ENCODE measurements around the gene SCGB1C1.
"Not testable (repeated sequence)": the region's sequence is repeated elsewhere in the genome, so short reads cannot be mapped to it uniquely, and the experiment has no call there.

The SCGB1C1 gene

GRCh38 chr11:218815-219593 lies 26.1 kb downstream of the SCGB1C1 start:
- no peak for DNase-seq

- DNase-seq, result not testable (repeated sequence)
Measured at GRCh38 chr11:220641-221215, 27.9 kb downstream of the SCGB1C1 start.

GRCh38 chr11:221539-221938 lies 28.7 kb downstream of the SCGB1C1 start:
- DNase-seq, result no peak

- DNase-seq, result no peak
Measured at GRCh38 chr11:221998-222789, 29.3 kb downstream of the SCGB1C1 start.

- DNase-seq, result no peak
Measured at GRCh38 chr11:223026-223789, 30.3 kb downstream of the SCGB1C1 start.

- no peak for DNase-seq
Measured at GRCh38 chr11:223884-224283, 31.0 kb downstream of the SCGB1C1 start.

- no peak for DNase-seq
Measured at GRCh38 chr11:224424-224823, 31.5 kb downstream of the SCGB1C1 start.

- DNase-seq, result peak; percentile 32 to 38
Measured at GRCh38 chr11:225734-226453, 33.0 kb downstream of the SCGB1C1 start.

- DNase-seq, result no peak
Measured at GRCh38 chr11:227824-228379, 35.0 kb downstream of the SCGB1C1 start.

GRCh38 chr11:230431-230830 lies 37.6 kb downstream of the SCGB1C1 start:
- DNase-seq, result no peak

GRCh38 chr11:232783-233565 lies 40.1 kb downstream of the SCGB1C1 start:
- DNase-seq, result no peak

- no peak for DNase-seq
Measured at GRCh38 chr11:235180-235579, 42.3 kb downstream of the SCGB1C1 start.

- DNase-seq, result no peak
Measured at GRCh38 chr11:235609-235996, 42.7 kb downstream of the SCGB1C1 start.

GRCh38 chr11:235997-236773 lies 43.3 kb downstream of the SCGB1C1 start, which contains the start of gene SIRT3:
Gene SIRT3 (minus strand): TSS chr11:236342. CDS start chr11:236328, 14 bp downstream.
- DNase-seq, result peak; percentile 69 to 77

GRCh38 chr11:236774-237767 lies 44.2 kb downstream of the SCGB1C1 start, which contains the start of gene PSMD13:
Gene PSMD13 (plus strand): TSS chr11:236976. CDS start chr11:237050, 74 bp downstream.
- peak; percentile 63 to 78 for DNase-seq

- not testable (repeated sequence) for DNase-seq
Measured at GRCh38 chr11:238346-238745, 45.5 kb downstream of the SCGB1C1 start.

GRCh38 chr11:240315-240714 lies 47.4 kb downstream of the SCGB1C1 start:
- DNase-seq, result no peak

GRCh38 chr11:241634-242033 lies 48.8 kb downstream of the SCGB1C1 start:
- DNase-seq, result no peak
